Stimulated activated CD8-positive, alpha-beta memory T cell treated with anti-CD3 and anti-CD28 coated beads, Interleukin-12 subunit alpha, Interleukin-12 subunit beta, amount 100 ng/mL, for 24 hours (primary cell): Measurements from ENCODE around the gene SELENON.

Experiments used
- DNase-seq: peaks from one replicate; pipeline ENCODE4 v3.0.0-alpha.2; 2020; ENCODE audit errors: extremely low read depth

Gene SELENON

DNA sequence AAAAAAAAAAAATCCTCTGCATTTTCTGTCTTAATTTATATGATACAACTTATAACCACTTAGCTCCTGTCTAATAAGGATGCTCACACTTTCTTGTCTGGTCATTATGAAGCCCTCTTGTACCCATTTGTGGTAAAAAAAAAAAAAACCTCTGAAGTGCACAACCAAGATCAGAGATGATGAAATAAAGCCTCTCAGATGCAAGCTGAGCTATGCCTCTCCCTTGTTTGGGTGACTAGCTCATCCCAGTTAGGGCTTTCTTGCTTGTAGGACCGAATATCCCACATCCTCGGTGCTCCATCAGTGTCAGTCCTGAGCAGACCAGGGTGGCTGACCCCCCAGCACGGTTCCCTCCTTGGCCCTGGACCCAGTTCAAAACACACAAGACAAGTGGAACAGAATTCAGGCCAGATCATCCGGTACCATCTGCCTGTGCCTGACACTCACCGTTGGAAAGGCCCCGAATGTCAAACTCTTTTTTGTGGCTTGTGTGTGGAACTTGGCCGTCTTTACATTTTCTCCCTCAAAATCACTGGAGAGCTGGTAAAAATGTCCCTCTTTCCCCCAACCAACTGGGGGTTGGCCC lies 6.3 kb upstream of the SELENON start:
- DNase-seq: no peak

DNA sequence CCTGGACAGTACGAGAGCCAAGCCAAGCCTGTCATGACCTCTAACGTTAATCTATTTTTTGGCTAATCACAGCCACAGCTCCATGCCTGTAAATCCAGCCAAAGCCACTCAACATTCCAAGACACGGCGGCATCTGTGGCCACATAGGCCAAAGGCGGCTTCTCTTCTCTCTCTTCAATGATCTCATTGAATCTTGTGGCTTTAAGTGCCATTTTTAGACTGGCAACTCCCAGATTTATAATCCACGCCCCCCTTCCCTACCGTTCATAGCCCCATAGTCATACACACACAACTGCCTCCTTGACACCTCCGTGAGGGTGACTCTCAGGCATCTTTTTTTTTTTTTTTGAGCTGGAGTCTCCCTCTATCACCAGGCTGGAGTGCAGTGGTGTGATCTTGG lies 5.7 kb upstream of the SELENON start:
- DNase-seq: no peak

DNA sequence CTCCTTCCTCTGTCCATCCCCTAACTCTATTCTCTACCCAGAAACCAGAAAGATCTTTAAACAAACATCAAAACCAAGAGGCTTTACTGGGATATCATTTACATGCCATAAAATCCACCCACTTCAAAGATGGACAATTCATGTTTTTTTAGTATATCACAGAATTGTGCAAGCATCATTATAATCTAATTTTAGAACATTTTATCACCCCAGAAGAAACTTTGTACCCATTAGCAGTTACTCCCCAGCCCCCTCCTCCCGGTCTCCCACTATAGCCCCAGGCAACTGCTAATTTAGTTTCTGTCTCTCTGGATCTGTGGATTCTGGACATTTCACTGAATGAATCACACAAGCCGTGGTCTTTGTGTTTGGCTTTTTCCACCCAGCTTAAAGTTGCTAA lies 4.8 kb upstream of the SELENON start:
- no peak for DNase-seq

DNA sequence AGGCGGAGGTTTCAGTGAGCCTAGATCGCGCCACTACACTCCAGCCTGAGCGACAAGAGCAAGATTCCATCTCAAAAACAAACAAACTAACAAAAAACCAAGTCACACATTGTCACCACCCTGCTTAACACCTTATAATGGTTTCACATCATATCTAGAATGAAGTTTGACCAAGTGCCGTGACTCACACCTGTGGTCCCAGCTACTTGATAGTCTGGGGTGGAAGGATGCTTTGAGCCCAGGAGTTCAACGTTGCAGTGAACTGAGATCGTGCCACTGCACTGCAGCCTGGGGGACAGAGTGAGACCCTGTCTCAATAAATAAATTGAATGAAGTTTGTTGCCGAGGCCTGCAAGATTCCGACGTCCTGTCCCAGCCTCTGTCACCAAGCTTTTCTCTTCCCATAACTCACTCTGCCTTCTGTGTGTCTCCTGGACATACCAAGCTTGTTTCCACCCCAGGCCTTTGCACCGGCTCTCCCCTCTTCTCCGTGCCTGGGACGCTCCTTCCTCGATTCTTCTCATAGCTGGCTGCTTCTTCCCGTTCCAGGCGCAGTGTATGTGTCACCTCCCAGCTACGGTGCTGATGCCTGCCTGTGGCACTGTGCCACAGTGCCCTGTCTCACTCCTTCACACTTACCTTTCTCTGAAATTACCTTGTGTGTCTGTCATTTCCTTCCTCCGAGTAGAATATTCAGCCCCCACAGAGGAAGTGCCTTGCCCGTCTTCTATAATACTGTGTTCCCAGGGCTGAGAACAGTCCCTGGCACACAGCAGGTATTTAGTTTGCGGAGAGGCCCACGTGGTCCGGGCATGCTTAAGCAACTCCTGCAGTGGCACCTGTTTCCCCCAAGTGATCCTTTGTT lies 3.8 kb upstream of the SELENON start:
- DNase-seq: no peak

DNA sequence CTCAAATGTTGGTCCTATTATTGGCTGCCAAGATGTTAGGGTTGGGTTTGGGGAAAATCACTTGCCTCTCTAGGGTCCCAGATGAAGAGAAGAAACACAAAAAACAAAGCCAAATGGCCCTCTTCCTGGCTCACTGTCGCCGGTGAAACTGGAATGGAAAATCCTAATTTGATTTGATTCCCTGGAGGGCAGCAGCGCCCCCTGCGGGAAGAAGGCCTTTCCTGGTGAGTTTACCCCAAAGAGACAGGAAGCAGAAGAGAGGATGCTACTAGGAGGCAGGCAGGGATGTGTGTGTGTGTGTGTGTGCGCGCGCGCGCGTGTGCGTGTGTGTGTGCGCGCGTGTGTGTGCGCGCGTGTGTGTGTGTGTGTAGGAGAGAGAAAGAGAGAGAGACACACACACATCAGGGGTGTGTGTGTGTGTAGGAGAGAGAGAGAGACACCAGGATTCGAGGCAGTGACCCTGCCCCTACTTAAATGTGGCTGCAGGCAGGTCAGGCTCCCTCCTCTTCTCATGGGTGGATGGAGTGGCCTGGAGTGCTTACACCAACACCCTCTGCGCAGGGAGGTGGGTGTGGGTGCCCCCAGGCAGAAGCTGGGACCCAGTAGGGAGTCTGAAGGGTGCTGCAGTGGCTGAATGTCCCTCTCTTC lies 3.1 kb upstream of the SELENON start:
- peak; percentile 61 for DNase-seq

DNA sequence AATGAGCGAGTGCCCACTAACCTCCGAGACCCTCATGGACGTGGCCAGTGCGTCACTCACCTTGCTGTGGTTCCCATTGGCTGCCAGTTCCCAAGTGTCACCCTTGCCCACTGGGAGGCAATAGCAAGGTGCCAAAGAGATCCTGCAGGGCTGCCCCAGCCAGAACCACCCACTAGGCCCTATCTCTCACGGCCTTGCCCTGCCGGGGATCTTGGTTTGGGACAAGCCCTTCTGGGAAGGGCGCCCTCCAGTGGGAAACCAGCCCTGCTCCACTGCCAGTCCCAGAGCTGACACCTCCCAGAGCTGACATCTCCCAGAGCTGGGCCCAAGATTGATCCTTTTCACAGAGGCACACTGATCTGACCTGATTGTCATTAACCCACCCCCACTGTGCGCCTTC lies 2.1 kb upstream of the SELENON start:
- DNase-seq: no peak

DNA sequence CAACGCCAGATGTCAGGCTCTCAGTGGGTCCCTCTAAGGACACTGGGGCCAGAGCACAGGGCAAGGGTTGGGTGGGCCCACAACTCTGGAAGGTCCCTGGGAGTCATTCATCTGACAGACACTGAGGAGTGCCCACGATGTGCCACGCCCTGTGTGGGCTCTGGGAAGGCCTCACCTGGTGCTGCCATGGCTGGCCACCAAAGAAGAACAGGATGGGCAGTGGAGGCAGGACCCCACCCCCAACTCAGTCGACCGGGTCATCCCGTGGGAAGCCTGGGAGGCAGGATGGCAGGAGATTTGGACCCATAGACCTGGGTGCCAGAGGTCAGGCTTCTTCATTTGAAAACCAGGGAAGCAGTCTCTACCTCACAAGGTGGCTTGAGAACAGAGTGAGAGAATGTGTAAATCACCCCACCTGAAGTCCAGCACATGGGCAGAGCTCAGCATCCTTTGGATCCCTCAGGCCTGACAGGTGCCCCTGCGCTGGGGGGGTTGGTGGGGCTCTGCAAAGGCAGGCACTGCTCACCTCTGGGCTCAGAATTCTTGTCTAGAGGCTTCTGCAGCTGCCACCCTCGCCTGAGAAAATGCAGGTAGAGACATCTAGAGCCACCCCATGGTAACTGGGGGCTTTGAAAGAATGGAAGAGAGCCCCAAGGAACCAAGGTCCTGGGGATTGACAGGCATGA lies 1.2 kb upstream of the SELENON start:
- DNase-seq: no peak

DNA sequence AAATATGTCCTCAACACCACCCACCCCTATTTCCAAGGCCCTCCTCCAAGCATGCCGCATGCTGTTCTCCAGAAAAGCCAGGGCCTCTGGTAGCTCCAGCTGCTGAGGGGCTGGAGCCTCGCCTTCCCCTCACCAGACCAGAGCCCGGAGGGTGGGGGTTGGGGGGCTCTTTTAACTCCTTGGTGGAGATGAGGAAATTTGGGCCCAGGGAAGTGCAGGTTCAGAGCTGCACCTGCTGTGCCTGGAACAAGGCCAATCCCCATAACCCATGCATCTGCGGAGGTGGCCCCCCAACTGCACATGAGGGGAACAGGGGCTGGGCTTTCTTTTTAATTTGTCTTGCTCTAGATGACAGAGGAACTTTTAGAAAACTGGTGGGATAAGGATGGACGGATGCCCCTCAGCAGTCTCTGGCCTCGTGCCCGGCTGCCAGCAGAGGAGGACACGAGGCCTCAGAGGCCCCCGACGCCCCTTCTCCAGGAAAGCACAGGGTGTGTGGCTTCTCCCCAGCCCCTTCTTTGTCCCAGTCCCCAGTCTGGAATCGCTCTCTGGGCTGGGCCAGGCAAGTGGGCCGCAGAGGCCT lies 550 bp upstream of the SELENON start:
- DNase-seq: no peak

DNA sequence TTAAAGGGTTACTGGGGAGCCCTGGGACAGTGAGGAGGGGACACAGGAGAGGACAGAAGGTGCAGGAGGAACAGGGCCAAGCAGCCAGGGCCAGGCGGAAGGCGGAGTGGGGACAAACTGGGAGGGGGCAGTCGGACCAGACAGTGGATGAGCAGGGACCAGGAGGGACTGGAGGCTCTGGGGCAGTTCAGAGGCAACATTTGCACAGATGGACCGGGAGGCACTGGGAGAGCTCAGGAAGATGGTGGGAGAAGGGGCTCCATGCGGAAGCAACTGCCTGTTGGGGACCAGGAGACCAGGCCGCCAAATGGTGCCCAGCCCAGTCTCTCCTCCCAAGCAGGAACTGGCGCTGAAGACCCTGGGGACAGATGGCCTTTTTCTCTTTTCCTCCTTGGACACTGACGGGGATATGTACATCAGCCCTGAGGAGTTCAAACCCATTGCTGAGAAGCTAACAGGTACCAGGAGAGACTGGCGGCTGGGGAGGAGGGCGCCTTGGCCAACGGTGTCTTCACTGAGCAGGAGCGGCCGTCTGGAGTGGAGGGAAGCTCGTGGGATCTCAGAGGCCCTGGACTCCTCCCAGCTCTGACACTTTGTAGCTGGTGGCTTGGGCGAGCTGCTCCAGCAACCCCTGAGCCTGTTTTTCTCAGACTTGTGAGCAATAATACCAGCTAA lies 847 bp downstream of the SELENON start:
- DNase-seq: no peak

DNA sequence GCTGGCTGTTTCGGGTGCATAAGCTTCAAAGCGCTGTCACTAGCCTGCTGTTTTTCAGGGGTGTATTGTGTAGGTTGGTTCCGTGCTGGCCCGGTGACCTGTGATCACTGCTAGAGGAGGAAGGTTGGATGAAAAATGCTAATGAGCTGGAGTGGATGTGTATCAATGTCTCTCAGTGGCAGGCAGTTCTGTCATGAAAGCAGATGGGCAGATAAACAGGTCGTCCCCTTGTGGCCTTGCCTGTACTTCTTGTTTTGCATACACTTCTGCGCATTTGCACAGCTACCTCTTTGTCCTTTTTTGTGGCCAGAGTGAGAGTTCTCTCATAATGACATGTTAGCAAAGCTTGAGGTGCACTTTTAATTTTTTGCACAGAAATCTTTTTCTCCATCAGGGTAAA lies 2.9 kb downstream of the SELENON start:
- no peak for DNase-seq

DNA sequence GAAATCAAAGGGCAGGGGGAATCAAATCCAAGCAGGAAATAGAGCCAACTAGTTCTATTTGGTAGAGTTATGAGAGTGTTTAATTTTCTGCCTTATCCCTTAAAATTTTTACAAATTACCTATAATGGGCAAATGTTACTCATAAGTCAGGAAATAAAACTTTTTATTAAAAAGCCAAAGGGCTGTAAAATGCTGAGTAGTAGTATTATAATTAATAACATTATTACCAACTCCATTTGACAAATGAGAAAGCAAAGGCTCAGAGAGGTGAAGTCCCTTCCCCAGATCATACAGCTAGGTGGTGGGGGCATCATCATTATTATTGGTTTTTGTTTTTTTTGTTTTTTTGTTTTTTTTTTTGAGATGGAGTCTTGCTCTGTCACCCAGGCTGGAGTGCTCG lies 3.4 kb downstream of the SELENON start:
- DNase-seq: no peak

DNA sequence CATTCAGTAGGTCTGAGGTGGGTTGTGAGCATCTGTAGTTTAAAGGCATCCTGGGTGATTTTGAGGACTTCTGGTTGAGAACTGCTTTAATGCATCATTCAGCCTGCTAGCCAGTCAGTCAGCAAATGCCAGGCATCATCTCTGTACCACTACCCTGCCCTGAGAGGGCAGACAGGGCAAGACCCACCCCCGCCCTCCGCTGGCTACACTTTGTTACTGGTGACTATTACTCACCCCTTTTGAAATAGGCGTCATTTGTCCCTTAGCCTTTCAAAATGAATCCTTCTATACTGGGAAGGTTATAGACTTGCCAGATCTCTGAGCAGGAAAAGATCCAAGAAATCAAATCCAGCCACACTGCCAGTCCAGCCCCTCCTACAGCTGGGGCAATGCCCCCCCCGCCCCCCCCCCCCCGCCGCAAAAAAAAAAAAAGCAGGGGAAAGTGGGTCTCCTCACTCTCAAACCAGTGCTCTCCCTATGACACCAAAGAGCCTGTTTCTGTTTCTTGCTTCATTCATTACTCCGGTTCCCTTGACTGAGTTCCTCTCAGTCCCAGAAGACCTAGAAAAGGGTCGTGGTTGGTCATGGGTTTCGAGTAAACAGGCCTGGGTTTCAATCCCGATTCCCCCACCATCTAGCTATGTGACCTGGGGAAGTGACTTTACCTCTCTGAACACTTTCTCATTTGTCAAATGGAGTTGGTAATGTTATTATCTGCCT lies 4.4 kb downstream of the SELENON start:
- DNase-seq: no peak

DNA sequence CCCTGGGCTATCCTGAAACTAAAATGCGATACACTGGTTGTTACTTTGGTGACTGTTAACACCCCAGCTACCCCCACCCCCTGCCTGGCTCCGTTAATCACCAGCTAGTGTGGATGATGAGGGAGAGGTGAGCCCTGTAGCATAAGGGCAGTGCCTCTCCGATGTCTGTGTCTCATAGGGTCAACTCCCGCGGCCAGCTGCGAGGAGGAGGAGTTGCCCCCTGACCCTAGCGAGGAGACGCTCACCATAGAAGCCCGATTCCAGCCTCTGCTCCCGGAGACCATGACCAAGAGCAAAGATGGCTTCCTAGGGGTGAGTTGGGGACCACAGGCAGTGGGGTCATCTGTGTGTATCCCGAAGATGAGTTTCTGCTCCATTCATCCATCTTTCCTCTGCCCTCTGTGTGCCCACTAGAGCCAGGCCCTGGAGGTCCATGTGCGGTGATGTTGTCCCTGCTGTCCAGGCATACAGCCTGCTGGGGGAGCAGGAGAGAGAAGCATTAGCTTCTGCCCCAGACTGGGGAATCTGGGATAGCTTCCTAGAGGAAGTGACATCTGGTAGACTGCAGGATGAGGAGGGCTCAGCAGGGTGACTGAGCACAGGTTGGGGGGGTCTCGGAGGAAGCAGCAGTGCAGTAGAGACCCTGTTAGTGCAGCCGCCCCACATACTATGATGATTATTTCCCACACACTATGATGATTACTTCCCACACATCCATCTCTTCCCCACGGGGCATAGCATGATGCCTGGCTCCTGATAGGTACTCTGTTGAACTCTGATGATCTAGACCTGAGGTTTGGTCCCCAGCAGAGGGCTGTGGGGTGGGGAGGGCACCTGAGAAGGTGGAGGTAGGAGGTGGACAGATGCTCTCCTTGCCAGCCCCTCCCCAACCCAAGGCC lies 5.2 kb downstream of the SELENON start:
- no peak for DNase-seq

DNA sequence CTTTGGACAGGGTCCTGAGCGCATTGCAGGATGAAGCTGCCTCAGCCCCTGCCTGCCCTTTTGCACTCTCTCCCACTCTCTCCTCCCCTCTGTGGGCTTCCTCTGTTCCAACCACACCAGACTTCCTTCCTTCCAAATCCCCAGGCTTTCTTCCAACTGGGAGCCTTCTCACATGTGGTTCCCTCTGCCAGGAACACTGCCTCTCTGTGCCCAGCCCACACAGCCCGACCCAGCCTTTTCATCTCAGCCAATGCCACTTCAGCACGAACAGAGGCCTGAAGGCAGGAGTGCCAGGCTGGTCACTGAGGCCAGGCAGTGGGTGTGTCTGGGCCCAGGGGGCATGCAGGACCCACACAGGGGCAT lies 5.9 kb downstream of the SELENON start:
- DNase-seq: no peak

DNA sequence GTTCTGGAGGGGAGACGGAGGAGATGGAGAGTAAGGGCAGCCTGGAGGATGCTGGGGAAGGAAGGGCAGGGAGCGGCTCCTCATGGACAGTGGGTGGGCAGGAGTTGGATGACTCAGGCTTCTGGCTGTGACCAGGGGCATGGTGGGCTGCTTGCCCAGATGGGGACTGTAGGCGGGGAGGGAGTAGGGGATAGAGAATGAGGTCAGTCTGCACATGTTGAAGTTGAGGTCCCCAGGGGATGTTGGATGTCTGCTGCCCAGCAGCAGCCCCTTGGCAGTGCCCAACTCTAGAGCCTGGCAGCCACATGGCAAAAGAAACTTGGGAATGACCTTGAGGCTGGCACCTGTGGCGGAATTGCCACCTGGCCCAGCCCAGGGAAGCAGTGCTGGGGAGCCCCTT lies 6.4 kb downstream of the SELENON start:
- DNase-seq: no peak

DNA sequence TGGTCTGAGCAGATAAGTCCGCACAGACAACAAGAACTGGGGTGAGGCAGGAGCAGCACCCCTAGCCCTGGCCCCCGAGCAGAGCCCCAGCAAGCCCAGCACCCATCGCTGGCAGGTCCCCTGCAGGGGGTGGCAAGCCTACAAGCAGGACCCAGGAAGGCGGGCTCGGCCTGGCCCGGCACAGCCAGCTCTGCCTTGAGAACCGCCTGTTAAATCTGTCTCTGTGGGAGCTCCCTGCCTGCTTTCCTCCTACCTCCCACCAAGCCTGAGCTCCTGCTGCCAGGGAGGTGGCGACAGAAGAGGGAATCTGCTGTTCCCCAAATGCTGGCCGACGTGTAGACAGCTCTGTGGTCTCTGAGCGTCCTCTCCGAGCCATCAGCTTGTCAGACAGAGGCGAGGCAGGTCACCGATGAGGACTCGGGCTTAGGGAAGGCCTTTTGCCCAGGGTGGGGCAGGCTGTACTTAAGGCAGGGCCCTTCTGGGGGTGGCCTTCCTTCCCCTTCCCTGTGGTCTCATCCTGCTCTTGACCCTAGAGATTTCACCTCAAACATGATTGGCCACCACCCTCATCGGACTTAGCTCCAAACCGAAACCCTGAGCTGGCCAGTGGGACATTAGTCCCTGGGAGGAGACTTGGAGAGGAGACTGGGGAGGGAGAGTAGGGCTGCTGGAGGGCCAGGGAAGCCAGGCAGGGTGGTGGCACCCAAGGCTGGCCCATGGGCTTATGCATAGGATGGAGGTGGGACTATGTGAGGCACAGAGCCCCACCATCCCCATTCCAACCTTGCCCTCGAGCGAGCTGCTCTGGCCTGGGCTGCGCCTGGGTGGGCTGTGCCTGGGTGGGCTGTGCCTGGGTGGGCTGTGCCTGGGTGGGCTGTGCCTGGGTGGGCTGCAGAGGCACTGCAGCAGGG lies 7.7 kb downstream of the SELENON start:
- no peak for DNase-seq

DNA sequence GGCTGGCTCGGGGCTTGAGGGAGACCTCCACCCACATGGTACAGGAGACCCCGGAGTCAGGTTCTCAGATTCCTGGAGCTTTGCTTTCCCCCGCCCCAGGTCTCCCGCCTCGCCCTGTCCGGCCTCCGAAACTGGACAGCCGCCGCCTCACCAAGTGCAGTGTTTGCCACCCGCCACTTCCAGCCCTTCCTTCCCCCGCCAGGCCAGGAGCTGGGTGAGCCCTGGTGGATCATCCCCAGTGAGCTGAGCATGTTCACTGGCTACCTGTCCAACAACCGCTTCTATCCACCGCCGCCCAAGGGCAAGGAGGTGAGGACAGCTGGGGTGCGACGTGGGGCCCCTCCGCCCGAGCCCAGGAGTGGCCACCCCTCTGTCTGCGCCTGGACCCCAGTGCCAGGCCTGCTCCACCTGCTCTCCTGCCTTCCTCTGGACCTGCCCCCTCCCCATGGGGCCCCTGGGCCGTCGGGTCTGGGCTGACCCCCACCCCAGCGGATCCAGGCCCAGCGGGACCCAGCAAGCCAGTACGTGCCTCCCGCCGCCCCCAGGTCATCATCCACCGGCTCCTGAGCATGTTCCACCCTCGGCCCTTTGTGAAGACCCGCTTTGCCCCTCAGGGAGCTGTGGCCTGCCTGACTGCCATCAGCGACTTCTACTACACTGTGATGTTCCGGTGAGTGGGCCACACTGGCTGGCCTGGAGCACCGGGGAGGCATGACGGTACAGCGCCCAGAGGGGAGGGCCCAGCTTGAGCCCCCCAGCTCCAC lies 8.7 kb downstream of the SELENON start:
- no peak for DNase-seq

DNA sequence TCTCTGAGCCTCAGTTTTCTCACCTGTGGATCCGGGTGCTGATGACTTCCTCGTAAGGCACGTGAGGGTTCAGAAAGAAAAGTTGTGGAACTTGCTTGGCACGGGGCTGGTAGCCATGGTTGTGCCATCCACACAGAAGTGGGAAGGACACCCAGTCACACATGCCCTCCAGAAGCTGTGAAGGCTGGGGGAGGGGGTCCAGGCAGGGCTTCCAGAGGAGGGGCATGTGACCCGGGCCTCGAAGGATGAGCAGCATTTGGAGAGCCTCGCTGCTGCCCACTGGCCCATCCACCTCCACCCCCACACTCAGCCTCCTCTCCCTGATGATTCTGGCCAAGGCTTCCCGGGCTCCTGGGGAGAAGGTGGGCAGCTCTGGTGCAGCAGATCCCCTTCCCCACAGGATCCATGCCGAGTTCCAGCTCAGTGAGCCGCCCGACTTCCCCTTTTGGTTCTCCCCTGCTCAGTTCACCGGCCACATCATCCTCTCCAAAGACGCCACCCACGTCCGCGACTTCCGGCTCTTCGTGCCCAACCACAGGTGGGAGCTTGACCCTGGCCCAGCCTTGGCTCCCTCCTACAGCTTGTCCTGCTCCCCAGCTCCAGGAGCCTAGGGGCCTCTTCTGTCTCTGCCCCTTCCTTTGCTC lies 9.4 kb downstream of the SELENON start:
- DNase-seq: no peak
